HCT116 (cell line): ENCODE results near the gene PC. TPM values are rescaled to one million over a fixed set of nuclear protein-coding genes. Genes with fewer than 3 reads are reported as not detected.
"Not testable (repeated sequence)": the region's sequence is repeated elsewhere in the genome, so short reads cannot be mapped to it uniquely, and the experiment has no call there.

ENCODE experiments used
- ATAC-seq: fragments of 200-7000 bp; cut with Tn5 transposase; 2 replicates; pipeline ENCODE4 v1.9.1; 2020; ENCODE audit warnings: mild to moderate bottlenecking, moderate library complexity
- BruUV-seq: library from RNA; stranded (reverse); fragments of 400-500 nt; replicated peaks from 2 replicates; lab custom pipeline; 2021; lab: Mats Ljungman, UMichigan
- CTCF ChIA-PET: fragments of 300-600 bp; sonication (Branson Sonifier 250); formaldehyde crosslinking; loops from one replicate; lab custom pipeline; 2021; ENCODE audit warnings: antibody characterized with exemption; lab: Charles Lee
- POLR2A ChIA-PET: fragments of 300-600, 350-600 bp; sonication (Branson Sonifier 250); formaldehyde crosslinking; loops from one replicate; lab custom pipeline; 2021; ENCODE audit warnings: antibody characterized with exemption; lab: Charles Lee
- RAD21 ChIA-PET, 2 experiments: fragments of 300-600 bp; sonication (Branson Sonifier 250); formaldehyde crosslinking; loops; one replicate each; lab custom pipeline; 2023; ENCODE audit warnings: low total read pairs in 2 of 2; ENCODE audit not compliant: uncharacterized antibody in 2 of 2, unreplicated experiment in 2 of 2, low non-redundant PET in 1 of 2; lab: Charles Lee
- DNase-seq: peaks from one replicate; pipeline ENCODE4 v3.0.0-alpha.2; 2010; ENCODE audit warnings: low read depth, low spot score
- H2AFZ ChIP-seq: fragments of 200-600 bp; shearing (Covaris generic), sonication (generic); 2 replicates; pipeline ENCODE4 v1.6.1; 2017; ENCODE audit warnings: low read depth, mixed run types, mixed read lengths, antibody characterized with exemption, low read length; ENCODE audit not compliant: poor library complexity, severe bottlenecking
- H3K27ac ChIP-seq: 2 replicates; pipeline ENCODE4 v1.5.1; 2012; ENCODE audit warnings: low read depth, low read length
- H3K27me3 ChIP-seq: fragments of 200-600 bp; sonication (generic); 2 replicates; pipeline ENCODE4 v1.6.1; 2016; ENCODE audit warnings: mixed run types, low read length, mixed read lengths; ENCODE audit not compliant: insufficient read depth
- H3K36me3 ChIP-seq, 2 experiments: fragments of 200-500 bp in 1 of 2; fragments of 200-600 bp in 1 of 2; sonication (Bioruptor generic) in 1 of 2; sonication (generic) in 1 of 2; 2 replicates each; pipeline versions ENCODE4 v1.5.1 to v1.6.1; 2014 to 2016; ENCODE audit warnings: low read length in 2 of 2, inconsistent platforms in 1 of 2, mixed read lengths in 1 of 2, mixed run types in 1 of 2; ENCODE audit not compliant: insufficient read depth in 2 of 2, control insufficient read depth in 1 of 2
- H3K4me1 ChIP-seq, 2 experiments: fragments of 200-600 bp in 1 of 2; sonication (generic) in 1 of 2; 2 replicates each; pipeline versions ENCODE4 v1.5.1 to v1.6.1; 2012 to 2017; ENCODE audit warnings: low read length in 2 of 2, inconsistent platforms in 1 of 2, mild to moderate bottlenecking in 1 of 2, mixed read lengths in 1 of 2, mixed run types in 1 of 2, moderate library complexity in 1 of 2; ENCODE audit not compliant: insufficient read depth in 2 of 2, control insufficient read depth in 1 of 2
- H3K4me2 ChIP-seq: fragments of 200-600 bp; sonication (generic); 2 replicates; pipeline ENCODE4 v1.6.1; 2017; ENCODE audit warnings: mixed run types, low read length, mixed read lengths
- H3K4me3 ChIP-seq, 2 experiments: fragments of 200-600 bp in 1 of 2; sonication (generic) in 1 of 2; replicated peaks in 1 of 2; 2 replicates each; pipeline ENCODE4 v1.5.1; 2011 to 2016; ENCODE audit warnings: low read length in 2 of 2, control low read depth in 1 of 2, low read depth in 1 of 2, mild to moderate bottlenecking in 1 of 2, mixed read lengths in 1 of 2, mixed run types in 1 of 2
- H3K79me2 ChIP-seq: fragments of 200-600 bp; sonication (generic); 2 replicates; pipeline ENCODE4 v1.6.1; 2017; ENCODE audit warnings: mild to moderate bottlenecking, mixed run types, low read length, moderate library complexity, mixed read lengths; ENCODE audit not compliant: insufficient read depth
- H3K9ac ChIP-seq: fragments of 200-600 bp; sonication (generic); 2 replicates; pipeline ENCODE4 v1.6.1; 2016; ENCODE audit warnings: low read length, mixed read lengths
- H3K9me2 ChIP-seq: fragments of 200-600 bp; sonication (generic), shearing (Covaris generic); 2 replicates; pipeline ENCODE4 v1.6.1; 2017; ENCODE audit warnings: mixed run types, mild to moderate bottlenecking, moderate library complexity; ENCODE audit not compliant: insufficient read depth
- H3K9me3 ChIP-seq, 2 experiments: fragments of 200-500 bp in 1 of 2; fragments of 200-600 bp in 1 of 2; sonication (Bioruptor generic) in 1 of 2; sonication (generic) in 1 of 2; 2 replicates each; pipeline ENCODE4 v1.6.1; 2014 to 2017; ENCODE audit warnings: low read length in 2 of 2, mixed read lengths in 2 of 2, inconsistent platforms in 1 of 2, low read depth in 1 of 2, mild to moderate bottlenecking in 1 of 2, mixed run types in 1 of 2, moderate library complexity in 1 of 2; ENCODE audit not compliant: control insufficient read depth in 1 of 2, insufficient read depth in 1 of 2
- H4K20me1 ChIP-seq: fragments of 200-600 bp; sonication (generic), shearing (Covaris generic); 2 replicates; pipeline ENCODE4 v1.6.1; 2017; ENCODE audit warnings: mixed run types, mild to moderate bottlenecking, moderate library complexity; ENCODE audit not compliant: insufficient read depth
- CEBPB ChIP-seq: IDR thresholded peaks from 2 replicates; pipeline ENCODE4 v1.6.1; 2012; ENCODE audit warnings: low read depth
- ELF1 ChIP-seq: IDR thresholded peaks from 2 replicates; pipeline ENCODE4 v1.6.1; 2012; ENCODE audit warnings: low read depth, borderline replicate concordance
- EZH2 ChIP-seq: fragments of 200-600 bp; sonication (generic); IDR thresholded peaks from 2 replicates; pipeline ENCODE4 v1.6.1; 2017; ENCODE audit warnings: antibody characterized with exemption, mixed run types
- EZH2phosphoT487 ChIP-seq: fragments of 200-600 bp; IDR thresholded peaks from 2 replicates; pipeline ENCODE4 v1.6.1; 2018; ENCODE audit warnings: antibody characterized with exemption, borderline replicate concordance
- JUND ChIP-seq: IDR thresholded peaks from 2 replicates; pipeline ENCODE4 v1.6.1; 2012
- POLR2AphosphoS5 ChIP-seq: IDR thresholded peaks from 2 replicates; pipeline ENCODE4 v1.6.1; 2011; ENCODE audit warnings: mild to moderate bottlenecking, low read depth, low read length, moderate library complexity
- RAD21 ChIP-seq: IDR thresholded peaks from 2 replicates; pipeline ENCODE4 v1.6.1; 2012; ENCODE audit warnings: low read depth, mild to moderate bottlenecking
- SIN3A ChIP-seq: IDR thresholded peaks from 2 replicates; pipeline ENCODE4 v1.6.1; 2012; ENCODE audit warnings: low read depth
- SP1 ChIP-seq: IDR thresholded peaks from 2 replicates; pipeline ENCODE4 v1.6.1; 2012; ENCODE audit warnings: low read depth
- TCF7L2 ChIP-seq: IDR thresholded peaks from 2 replicates; pipeline ENCODE4 v1.7.0; 2011; ENCODE audit warnings: borderline replicate concordance, inconsistent platforms; ENCODE audit not compliant: insufficient read depth, insufficient read length; ENCODE audit errors: extremely low read depth
- YY1 ChIP-seq: IDR thresholded peaks from 2 replicates; pipeline ENCODE4 v1.6.1; 2011; ENCODE audit warnings: low read length, low read depth, moderate library complexity, mild to moderate bottlenecking; ENCODE audit not compliant: insufficient replicate concordance; ENCODE audit errors: extremely low read depth
- ZNF274 ChIP-seq: fragments of 200-500 bp; sonication (Bioruptor generic); IDR thresholded peaks from 2 replicates; pipeline ENCODE4 v1.6.1; 2014; ENCODE audit warnings: mild to moderate bottlenecking, low read depth, low read length, inconsistent platforms
- intact Hi-C: fragments of 100-400 bp; cut with micrococcal nuclease; formaldehyde crosslinking; loops from 2 replicates; pipeline ENCODE4 v1.10.0; 2022
- total RNA-seq: library from RNA; stranded (reverse); gene quantifications from one replicate; pipeline ENCODE4 v1.2.1, GENCODE V29; 2021; ENCODE audit not compliant: unreplicated experiment
- TF ChIP-seq, protein P1 (sequence below): IDR thresholded peaks from 2 replicates; pipeline ENCODE4 v1.6.1; 2012
- TF ChIP-seq, protein P2 (sequence below): IDR thresholded peaks from 2 replicates; pipeline ENCODE4 v1.6.1; 2012
- TF ChIP-seq, protein P3 (sequence below): IDR thresholded peaks from 2 replicates; pipeline ENCODE4 v1.6.1; 2011; ENCODE audit warnings: mild to moderate bottlenecking, low read length, moderate library complexity; ENCODE audit not compliant: insufficient replicate concordance; ENCODE audit errors: extremely low read depth
- TF ChIP-seq, protein P4 (sequence below): IDR thresholded peaks from 2 replicates; pipeline ENCODE4 v1.6.1; 2012; ENCODE audit warnings: low read depth

The PC gene
- total RNA-seq, 1 experiment from 2014 or later = 24.1 TPM

GRCh38 chr11:66962247-66962646 lies 4.1 kb upstream of the PC start:
- ATAC-seq (no peak), DNase-seq (no peak)
- Histone ChIP-seq H3K27ac (no peak overlapping the region), H3K9ac (no peak overlapping the region), H3K36me3 (no peaks in the 10 kb centered on the region), H3K27me3 (no peaks in the 10 kb centered on the region), H3K4me2 (no peak overlapping the region), H3K79me2 (no peaks in the 10 kb centered on the region), H2AFZ (no peak overlapping the region), H3K9me2 (no peaks in the 10 kb centered on the region), H3K9me3 (no peaks in the 10 kb centered on the region), H3K4me1 (peaks cover 10 to 18% of the 10 kb centered on the region in 2 experiments; a peak in 3 of 4 replicates), H4K20me1 (no peaks in the 10 kb centered on the region), H3K4me3 (no peak overlapping the region)
- ChIA-PET RAD21 (interaction anchor here in 1 of 2 experiments (1.7 kb wide), 1 partner anchor 13 kb away, joined by 3 read pairs; no protein-coding TSS in a partner anchor), CTCF (no interaction called here), POLR2A (no interaction called here)
- TF ChIP-seq, protein P1, sequence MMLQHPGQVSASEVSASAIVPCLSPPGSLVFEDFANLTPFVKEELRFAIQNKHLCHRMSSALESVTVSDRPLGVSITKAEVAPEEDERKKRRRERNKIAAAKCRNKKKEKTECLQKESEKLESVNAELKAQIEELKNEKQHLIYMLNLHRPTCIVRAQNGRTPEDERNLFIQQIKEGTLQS = no peak
- TF ChIP-seq SIN3A = no peak
- no peak for TF ChIP-seq ELF1
- no peak for TF ChIP-seq JUND
- TF ChIP-seq YY1 = no peak
- TF ChIP-seq EZH2 = no peak
- TF ChIP-seq, protein P2, sequence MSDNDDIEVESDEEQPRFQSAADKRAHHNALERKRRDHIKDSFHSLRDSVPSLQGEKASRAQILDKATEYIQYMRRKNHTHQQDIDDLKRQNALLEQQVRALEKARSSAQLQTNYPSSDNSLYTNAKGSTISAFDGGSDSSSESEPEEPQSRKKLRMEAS = no peak
- TF ChIP-seq TCF7L2 = no peak
- TF ChIP-seq SP1 = no peak
- TF ChIP-seq, protein P3, sequence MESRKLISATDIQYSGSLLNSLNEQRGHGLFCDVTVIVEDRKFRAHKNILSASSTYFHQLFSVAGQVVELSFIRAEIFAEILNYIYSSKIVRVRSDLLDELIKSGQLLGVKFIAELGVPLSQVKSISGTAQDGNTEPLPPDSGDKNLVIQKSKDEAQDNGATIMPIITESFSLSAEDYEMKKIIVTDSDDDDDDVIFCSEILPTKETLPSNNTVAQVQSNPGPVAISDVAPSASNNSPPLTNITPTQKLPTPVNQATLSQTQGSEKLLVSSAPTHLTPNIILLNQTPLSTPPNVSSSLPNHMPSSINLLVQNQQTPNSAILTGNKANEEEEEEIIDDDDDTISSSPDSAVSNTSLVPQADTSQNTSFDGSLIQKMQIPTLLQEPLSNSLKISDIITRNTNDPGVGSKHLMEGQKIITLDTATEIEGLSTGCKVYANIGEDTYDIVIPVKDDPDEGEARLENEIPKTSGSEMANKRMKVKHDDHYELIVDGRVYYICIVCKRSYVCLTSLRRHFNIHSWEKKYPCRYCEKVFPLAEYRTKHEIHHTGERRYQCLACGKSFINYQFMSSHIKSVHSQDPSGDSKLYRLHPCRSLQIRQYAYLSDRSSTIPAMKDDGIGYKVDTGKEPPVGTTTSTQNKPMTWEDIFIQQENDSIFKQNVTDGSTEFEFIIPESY = no peak
- TF ChIP-seq RAD21 = no peak
- TF ChIP-seq, protein P4, sequence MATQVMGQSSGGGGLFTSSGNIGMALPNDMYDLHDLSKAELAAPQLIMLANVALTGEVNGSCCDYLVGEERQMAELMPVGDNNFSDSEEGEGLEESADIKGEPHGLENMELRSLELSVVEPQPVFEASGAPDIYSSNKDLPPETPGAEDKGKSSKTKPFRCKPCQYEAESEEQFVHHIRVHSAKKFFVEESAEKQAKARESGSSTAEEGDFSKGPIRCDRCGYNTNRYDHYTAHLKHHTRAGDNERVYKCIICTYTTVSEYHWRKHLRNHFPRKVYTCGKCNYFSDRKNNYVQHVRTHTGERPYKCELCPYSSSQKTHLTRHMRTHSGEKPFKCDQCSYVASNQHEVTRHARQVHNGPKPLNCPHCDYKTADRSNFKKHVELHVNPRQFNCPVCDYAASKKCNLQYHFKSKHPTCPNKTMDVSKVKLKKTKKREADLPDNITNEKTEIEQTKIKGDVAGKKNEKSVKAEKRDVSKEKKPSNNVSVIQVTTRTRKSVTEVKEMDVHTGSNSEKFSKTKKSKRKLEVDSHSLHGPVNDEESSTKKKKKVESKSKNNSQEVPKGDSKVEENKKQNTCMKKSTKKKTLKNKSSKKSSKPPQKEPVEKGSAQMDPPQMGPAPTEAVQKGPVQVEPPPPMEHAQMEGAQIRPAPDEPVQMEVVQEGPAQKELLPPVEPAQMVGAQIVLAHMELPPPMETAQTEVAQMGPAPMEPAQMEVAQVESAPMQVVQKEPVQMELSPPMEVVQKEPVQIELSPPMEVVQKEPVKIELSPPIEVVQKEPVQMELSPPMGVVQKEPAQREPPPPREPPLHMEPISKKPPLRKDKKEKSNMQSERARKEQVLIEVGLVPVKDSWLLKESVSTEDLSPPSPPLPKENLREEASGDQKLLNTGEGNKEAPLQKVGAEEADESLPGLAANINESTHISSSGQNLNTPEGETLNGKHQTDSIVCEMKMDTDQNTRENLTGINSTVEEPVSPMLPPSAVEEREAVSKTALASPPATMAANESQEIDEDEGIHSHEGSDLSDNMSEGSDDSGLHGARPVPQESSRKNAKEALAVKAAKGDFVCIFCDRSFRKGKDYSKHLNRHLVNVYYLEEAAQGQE = no peak
- no peak for TF ChIP-seq CEBPB
- TF ChIP-seq ZNF274 = no peak
- no peak for TF ChIP-seq POLR2AphosphoS5
- TF ChIP-seq EZH2phosphoT487 = no peak
- no TSS peak for BruUV-seq
- intact Hi-C loops = no loop called here

DNA sequence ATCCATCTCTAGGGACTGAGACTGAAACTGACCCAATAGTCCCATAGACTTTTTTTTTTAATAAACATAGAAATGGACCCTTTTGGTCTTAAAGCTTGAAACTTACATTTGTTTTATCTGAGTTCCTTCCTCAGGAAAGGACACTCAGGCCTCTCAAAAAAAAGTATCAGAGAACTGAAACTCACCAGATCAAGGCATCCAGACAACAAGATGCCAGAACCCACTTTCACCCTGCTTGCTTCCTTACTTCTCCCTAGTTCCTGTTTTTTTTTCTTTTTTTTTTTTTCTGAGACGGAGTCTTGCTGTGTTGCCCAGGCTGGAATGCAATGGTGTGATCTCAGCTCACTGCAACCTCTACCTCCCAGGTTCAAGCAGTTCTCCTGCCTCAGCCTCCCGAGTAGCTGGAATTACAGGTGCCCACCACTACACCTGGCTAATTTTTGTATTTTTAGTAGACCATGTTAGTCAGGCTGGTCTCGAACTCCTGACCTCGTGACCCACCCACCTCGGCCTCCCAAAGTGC lies 3.6 kb upstream of the PC start:
- H3K9me3 ChIP-seq, RAD21 ChIA-PET, H3K36me3 ChIP-seq, H3K9me2 ChIP-seq, H3K27me3 ChIP-seq, ATAC-seq, H3K27ac ChIP-seq, BruUV-seq, DNase-seq, H3K79me2 ChIP-seq, H3K9ac ChIP-seq, H3K4me3 ChIP-seq, H2AFZ ChIP-seq, H3K4me2 ChIP-seq, CTCF ChIA-PET, POLR2A ChIA-PET, intact Hi-C loops, H4K20me1 ChIP-seq: not testable (repeated sequence)
- peaks cover 13 to 22% of the 10 kb centered on the region in 2 experiments for H3K4me1 ChIP-seq
